ENCODE results near the gene C2orf76. TPM values are rescaled to one million over a fixed set of nuclear protein-coding genes. Genes with fewer than 3 reads are reported as not detected.

C2orf76 gene
- total and polyA plus RNA-seq, 10 of the 15 experiments (the other 5 are each of a cell fraction or from before 2014, with no cell fraction given), result 14.0 to 46.1 (median 25.4) TPM

DNA sequence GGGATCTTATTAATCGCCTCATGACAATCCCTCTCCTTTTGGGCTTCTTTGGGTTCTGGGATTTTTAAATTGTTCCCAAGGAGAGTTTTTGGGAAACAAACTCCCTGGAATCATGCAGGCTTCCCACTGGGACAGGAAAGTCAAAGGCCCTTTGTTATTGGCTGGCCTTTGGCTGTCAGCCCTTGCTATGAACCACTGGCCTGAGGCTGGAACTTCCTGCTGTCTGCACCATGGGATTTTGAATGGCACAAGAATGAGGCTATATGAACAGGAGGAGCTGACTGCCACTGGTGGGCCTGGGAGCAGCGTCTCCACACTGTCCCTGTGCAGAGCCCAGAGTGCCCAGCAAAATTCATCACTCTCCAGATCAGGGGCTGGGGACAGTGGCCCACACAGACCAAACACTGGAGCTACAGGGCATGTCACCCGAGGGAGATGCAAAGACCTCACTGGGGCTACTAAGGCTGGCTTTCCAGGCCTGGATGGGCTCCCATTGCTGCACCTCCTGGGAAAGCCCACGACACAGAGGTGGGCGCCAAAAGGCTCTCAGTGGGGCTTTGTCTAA is 107.3 kb downstream of the C2orf76 start:
- ChIA-PET RAD21 (ENCODE audit: unreplicated experiment) (no interaction called here), SMC1A (ENCODE audit: uncharacterized antibody, unreplicated experiment) (interaction anchor here (0.6 kb wide), 1 partner anchor 387 kb away, joined by 3 read pairs; no protein-coding TSS in a partner anchor), CTCF (interaction anchor here (1.0 to 1.1 kb wide), 2 partner anchors 10 to 378 kb away, joined by 3 read pairs; no protein-coding TSS in a partner anchor), POLR2A (no interaction called here)
- Histone ChIP-seq H3K9ac (ENCODE audit: control insufficient read depth, insufficient read depth, low read length) (no peak overlapping the region), H3K4me1 (ENCODE audit: control insufficient read depth, insufficient read depth, low read length) (no peaks in the 10 kb centered on the region), H3K4me2 (ENCODE audit: control insufficient read depth, insufficient read depth) (no peak overlapping the region), H2AFZ (ENCODE audit: control insufficient read depth, low read depth, low read length) (no peak overlapping the region), H3K27me3 (replicated peaks in 1 of 2; ENCODE audit: control insufficient read depth in 2 of 2, insufficient read depth in 2 of 2, low read length in 1 of 2) (no peaks in the 10 kb centered on the region), H3K36me3 (ENCODE audit: control insufficient read depth in 2 of 2, insufficient read depth in 2 of 2, low read length in 1 of 2) (peaks cover 0 to 2% of the 10 kb centered on the region in 2 experiments; a peak in 2 of 4 replicates), H3K27ac (ENCODE audit: control insufficient read depth, insufficient read depth) (no peak overlapping the region), H3K4me3 (no peak overlapping the region), H3K79me2 (ENCODE audit: control insufficient read depth, insufficient read depth, low read length) (no peaks in the 10 kb centered on the region), H3K9me3 (replicated peaks; ENCODE audit: control insufficient read depth, insufficient read depth, low read length) (no peaks in the 10 kb centered on the region), H4K20me1 (ENCODE audit: control insufficient read depth, insufficient read depth) (no peaks in the 10 kb centered on the region)
- WGBS (ENCODE audit: insufficient coverage, insufficient replicate concordance, low lambda C conversion rate, missing lambda C conversion rate), result 80% methylated on average over 5 of the region's 5 CpGs
- ATAC-seq (no peak), DNase-seq (ENCODE audit: low read depth, low spot score) (no peak), FAIRE-seq (no peak)
- in situ Hi-C loops (cut with MboI), result no loop called here
- TF ChIP-seq KDM1A (IDR thresholded peaks at IDR 0.05; ENCODE audit: borderline replicate concordance) (no peak), NFIC (IDR thresholded peaks at IDR 0.05; ENCODE audit: low read depth, low read length) (no peak), YBX1 (IDR thresholded peaks at IDR 0.05) (no peak), NR2F1 (conservative IDR thresholded peaks at IDR 0.05) (no peak), SMAD5 (IDR thresholded peaks at IDR 0.05; ENCODE audit: low read depth) (no peak), CEBPB (IDR thresholded peaks at IDR 0.05; ENCODE audit: borderline replicate concordance in 1 of 2, low read depth in 2 of 2, low read length in 2 of 2) (no peak), RAD51 (IDR thresholded peaks at IDR 0.05) (no peak), STAT3 (IDR thresholded peaks at IDR 0.05; ENCODE audit: low read depth, low read length) (no peak), EP300 (IDR thresholded peaks at IDR 0.05; ENCODE audit: borderline replicate concordance in 1 of 2, control insufficient read depth in 1 of 2, low read depth in 2 of 2, low read length in 2 of 2) (no peak), POU2F2 (IDR thresholded peaks at IDR 0.05; ENCODE audit: borderline replicate concordance, low read depth, low read length) (no peak), WRNIP1 (IDR thresholded peaks at IDR 0.05; ENCODE audit: borderline replicate concordance, low read depth, low read length) (no peak), JUND (IDR thresholded peaks at IDR 0.05; ENCODE audit: low read depth, low read length) (no peak), HDAC2 (IDR thresholded peaks at IDR 0.05) (no peak), EED (IDR thresholded peaks at IDR 0.05; ENCODE audit: low read depth) (no peak), BHLHE40 (IDR thresholded peaks at IDR 0.05; ENCODE audit: borderline replicate concordance in 1 of 2, low read depth in 2 of 2, low read length in 1 of 2) (no peak)
- TF ChIP-seq, protein P1, sequence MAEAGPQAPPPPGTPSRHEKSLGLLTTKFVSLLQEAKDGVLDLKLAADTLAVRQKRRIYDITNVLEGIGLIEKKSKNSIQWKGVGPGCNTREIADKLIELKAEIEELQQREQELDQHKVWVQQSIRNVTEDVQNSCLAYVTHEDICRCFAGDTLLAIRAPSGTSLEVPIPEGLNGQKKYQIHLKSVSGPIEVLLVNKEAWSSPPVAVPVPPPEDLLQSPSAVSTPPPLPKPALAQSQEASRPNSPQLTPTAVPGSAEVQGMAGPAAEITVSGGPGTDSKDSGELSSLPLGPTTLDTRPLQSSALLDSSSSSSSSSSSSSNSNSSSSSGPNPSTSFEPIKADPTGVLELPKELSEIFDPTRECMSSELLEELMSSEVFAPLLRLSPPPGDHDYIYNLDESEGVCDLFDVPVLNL (IDR thresholded peaks at IDR 0.05; ENCODE audit: low read depth, low read length), result no peak
- TF ChIP-seq, protein P2, sequence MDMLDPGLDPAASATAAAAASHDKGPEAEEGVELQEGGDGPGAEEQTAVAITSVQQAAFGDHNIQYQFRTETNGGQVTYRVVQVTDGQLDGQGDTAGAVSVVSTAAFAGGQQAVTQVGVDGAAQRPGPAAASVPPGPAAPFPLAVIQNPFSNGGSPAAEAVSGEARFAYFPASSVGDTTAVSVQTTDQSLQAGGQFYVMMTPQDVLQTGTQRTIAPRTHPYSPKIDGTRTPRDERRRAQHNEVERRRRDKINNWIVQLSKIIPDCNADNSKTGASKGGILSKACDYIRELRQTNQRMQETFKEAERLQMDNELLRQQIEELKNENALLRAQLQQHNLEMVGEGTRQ (IDR thresholded peaks at IDR 0.05; ENCODE audit: borderline replicate concordance, low read depth, low read length), result no peak
- TF ChIP-seq, protein P3, sequence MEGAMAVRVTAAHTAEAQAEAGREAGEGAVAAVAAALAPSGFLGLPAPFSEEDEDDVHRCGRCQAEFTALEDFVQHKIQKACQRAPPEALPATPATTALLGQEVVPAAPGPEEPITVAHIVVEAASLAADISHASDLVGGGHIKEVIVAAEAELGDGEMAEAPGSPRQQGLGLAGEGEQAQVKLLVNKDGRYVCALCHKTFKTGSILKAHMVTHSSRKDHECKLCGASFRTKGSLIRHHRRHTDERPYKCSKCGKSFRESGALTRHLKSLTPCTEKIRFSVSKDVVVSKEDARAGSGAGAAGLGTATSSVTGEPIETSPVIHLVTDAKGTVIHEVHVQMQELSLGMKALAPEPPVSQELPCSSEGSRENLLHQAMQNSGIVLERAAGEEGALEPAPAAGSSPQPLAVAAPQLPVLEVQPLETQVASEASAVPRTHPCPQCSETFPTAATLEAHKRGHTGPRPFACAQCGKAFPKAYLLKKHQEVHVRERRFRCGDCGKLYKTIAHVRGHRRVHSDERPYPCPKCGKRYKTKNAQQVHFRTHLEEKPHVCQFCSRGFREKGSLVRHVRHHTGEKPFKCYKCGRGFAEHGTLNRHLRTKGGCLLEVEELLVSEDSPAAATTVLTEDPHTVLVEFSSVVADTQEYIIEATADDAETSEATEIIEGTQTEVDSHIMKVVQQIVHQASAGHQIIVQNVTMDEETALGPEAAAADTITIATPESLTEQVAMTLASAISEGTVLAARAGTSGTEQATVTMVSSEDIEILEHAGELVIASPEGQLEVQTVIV (IDR thresholded peaks at IDR 0.05; ENCODE audit: borderline replicate concordance, partially characterized antibody), result no peak
- BruUV-seq (replicated peaks), result no TSS peak
- intact Hi-C loops (cut with micrococcal nuclease; ENCODE audit: unreplicated experiment), result no loop called here

All from GM12878 (cell line).